GM10847 (cell line): ENCODE measurements around the gene LPP.

Experiments
- POLR2A ChIP-seq: IDR thresholded peaks from 2 replicates; pipeline ENCODE4 v1.6.1; 2011; ENCODE audit not compliant: insufficient read length; ENCODE audit errors: extremely low read depth

The LPP gene

DNA sequence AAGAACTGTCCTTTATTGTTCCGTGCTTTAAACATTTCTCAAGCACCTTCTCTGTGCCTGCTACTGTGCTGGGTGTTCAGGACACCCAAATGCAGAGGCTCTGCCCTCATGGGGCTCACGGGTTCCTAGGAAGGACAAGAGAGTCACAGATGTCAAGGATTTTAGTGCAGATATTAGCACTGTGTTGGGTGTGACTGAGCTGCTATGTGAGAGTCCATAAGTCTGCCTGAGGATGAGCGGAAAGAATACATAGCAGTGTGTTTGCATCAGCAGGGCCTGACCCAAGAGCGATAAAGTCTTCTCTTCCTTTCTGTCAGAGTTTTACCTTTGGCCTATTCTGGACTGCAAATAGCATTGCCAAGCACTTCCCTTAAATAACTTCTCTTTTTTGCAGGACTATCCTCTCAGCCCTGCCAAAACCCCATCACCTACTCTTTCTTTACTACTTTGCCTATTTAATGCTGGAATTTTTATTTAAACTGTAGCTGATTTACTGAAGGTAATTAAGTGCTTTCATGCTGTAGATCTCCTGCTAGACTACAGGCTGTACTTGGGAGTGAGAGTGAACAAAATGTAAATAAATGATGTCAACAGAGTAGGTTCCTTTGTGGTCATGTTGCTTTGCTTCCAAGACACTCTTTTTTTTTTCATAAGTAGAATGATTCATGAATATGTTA is 558.4 kb downstream of the LPP start:
- TF ChIP-seq POLR2A: no peak

DNA sequence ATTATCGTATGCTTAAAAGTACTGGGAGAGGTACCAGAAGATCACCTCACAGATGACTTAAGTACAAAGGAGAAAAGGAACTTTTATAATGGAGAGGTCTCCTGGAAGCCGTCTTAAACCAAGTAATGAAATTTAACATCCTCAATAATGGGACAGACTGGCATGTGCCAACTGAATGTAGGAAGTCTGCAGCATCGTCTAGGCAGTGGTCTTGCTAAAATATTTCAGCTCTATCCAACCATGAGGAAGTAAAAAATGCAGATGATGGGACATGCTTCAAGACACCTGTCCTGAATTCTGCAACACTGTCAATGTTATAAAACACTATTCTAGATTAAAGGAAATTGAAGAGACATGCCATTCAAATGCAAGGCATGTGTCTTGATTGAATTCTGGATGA is 559.0 kb downstream of the LPP start:
- TF ChIP-seq POLR2A: no peak

DNA sequence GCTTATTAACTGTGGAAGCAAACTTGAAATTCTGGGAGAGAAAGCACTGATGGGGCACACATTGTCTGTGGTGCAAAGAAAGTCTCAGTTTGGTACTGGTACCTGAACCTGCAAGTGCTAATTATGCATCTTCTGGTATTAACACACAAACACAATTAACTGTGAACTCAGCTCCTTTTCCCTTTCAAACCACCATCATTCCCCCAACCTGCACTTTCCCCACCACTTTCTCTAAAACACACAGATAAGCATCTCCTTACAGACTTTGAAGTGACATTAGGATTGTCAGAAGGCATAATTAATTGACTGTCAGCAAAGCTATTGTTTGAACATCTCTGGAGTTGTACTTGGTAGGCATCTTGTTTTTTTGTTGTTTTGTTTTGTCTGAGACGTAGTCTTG is 565.6 kb downstream of the LPP start:
- TF ChIP-seq POLR2A: no peak

DNA sequence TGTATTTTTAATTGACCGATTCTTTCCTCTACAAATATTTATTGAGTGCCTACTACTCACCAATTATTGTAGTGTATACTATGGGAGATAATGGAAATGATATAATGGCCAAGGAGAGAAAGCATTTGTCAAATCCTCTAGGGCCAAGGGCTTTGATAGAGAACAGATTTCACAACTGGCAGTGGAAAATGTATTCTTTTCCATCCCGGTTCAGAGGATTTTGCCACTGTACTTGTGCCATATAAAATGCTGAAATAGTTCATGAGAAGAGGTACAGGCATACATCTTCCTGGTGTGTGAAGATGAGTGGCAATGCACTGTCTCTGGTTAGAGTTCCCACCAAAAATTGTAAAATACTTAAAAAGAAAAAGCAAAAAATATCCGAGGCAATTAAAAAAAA is 566.3 kb downstream of the LPP start:
- no peak for TF ChIP-seq POLR2A

DNA sequence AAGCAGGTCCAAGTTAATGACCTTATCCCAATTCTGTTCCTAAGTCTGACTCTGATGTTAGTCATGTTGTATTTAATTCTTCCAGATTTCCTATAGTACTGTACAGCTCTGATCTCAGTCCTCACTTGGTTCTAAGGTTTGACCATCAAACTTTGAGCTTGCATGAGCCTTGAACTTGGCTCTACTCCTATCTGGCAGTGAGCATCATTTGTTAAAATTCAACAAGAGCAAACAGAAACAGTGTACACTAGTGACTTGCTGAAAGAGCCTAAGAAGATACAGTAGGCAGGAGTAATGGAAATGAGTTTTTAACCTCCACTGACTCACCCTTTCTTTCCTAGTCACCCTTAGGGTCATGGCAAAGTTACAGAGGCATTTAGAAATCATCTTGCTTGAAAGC is 566.7 kb downstream of the LPP start:
- no peak for TF ChIP-seq POLR2A

DNA sequence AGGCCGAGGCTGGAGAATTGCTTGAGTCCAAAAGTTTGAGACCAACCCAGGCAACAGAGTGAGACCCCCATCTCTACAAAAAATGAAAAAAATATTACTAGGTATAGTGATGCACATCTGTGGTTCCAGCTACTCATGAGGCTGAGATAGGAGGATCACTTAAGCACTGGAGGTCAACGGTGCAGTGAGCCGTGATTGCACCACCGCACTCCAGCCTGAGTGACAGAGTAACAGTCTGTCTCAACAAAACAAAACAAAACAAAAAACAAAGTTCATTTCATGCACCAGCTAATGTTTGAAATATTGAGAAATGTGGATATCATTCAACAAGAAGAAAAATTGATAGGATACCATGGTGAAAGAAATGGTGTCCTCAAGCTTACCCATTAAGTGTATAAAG is 567.4 kb downstream of the LPP start:
- no peak for TF ChIP-seq POLR2A

DNA sequence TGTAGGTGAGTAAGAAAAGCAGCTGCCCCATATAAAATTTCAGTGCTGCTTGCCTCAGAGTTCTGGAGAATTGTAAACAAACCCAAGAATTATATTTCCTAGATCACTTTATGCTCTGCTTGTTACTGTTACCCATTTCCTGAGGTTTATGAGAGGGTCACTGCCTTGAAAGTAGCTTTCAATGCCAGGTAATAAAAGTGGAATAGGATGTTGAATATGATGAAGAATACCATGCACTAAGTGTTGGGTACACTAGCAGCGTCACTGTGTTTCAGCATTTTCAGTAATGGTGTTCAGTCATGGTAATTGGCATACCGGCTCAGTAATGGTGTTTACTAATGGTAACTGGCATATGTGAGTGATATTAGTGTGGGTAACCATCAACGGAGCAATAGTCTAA is 568.0 kb downstream of the LPP start:
- no peak for TF ChIP-seq POLR2A

DNA sequence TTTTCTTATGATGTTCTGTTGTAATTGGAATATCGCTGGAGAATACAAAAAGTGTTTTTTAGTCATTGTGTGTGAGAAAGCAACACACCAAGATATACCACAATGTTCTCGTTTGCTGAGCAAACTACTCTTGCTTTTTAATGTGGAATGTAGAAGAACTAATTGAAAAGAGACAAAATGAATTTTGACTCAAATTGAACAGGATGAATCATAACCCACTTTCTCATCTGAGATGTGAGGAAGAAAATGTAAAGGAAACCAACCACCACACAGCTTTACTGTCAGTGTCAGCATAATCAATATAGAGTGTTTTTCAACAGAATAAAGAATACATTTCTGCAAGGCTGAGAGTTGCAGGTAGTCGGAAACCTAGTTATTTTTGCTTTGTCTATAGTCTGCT is 569.0 kb downstream of the LPP start:
- TF ChIP-seq POLR2A: no peak

DNA sequence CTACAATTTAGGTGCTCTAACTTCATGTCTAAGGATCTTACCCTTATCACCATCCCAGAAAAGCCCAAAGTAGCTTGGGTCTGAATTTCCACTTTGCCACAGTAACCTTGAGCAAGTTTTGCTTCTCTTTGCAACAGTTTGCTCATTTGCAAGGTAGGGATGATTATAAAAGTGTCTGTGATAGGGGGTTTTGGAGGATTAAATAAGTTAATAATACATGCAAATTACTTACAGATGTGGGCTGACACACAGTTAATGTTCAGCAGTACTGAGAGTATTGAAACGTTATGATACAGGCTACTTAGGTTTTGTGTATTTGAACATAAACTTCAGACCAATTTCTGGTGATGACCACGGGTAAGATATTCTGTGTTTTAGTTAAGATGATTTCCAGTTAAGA is 573.1 kb downstream of the LPP start:
- TF ChIP-seq POLR2A: no peak

DNA sequence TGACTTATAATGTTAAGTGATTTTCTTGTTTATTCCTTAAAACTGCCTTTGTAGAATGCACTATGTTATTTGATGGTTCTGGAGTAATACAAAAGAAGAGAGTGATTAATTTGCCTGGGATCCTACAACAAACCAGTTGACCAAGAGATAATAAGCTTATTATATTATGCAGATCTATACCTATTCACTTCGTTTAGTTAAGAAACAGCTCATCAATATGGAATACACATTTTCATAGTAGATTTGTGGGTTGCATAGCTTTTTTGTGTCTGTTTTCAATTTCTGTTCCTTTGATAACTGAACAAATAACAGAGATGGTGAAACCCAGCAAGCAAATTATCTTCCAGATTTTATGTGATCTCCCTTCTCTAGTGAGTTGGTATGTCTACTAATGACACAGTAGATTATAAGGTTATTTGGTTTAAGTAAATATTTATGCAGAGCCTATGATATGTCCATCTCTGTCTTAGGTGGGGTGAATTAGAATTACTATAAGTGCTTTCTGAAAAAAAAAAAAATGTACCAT is 574.5 kb downstream of the LPP start:
- no peak for TF ChIP-seq POLR2A

DNA sequence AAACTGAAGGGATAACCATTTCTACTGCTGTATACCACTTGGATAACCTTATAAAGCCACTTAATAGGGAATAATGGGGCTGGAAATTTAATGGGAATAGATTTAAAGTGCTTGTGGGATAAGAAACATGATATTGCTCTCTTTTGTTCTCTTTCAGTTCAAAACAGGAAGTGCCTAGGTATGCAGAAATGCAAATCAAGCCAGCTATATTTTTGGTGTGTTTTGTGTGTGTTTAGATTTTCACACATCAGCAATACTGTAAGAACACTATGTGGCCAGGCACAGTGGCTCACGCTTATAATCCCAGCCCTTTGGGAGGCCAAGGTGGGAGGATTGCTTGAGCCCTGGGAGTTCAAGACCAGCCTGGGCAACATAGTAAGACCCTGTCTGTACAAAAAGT is 575.5 kb downstream of the LPP start:
- TF ChIP-seq POLR2A: no peak

DNA sequence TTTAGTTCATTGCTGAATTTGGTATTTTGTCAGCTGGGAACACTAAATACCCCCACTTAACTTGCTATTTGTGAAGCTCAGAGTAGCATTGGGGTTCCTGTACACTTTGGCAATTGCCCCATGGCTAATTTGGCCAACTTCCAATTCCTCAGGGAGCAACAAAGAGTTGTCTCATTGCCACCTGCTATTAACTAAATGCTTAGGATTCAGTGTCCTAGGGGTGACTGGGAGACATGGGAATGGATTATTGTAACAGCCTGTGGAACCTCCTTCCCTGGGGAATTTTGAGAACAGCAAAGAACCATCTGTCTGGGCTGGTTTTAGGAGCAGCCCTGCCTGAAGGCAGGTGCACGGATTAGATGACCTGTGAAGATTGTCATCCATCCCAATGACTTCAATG is 580.4 kb downstream of the LPP start:
- TF ChIP-seq POLR2A: no peak

DNA sequence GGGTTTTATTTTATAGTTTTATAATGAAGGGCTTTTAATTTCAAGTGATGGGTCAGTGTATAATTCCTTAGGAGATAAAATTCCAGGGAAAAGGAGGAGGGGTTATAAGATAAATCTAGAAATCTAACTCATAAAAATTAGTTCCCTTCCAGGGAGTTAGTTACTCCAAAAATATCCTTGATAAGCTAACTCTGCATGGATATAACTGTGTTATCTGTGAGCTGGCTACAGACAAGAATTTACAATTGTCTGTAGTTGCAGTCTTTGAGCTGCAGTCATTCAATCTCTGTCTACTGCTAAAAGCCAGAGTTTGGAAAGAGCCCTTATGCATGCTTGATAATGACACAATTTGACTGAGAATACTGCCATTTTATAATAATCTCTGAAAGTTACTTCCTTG is 585.6 kb downstream of the LPP start:
- TF ChIP-seq POLR2A: no peak

DNA sequence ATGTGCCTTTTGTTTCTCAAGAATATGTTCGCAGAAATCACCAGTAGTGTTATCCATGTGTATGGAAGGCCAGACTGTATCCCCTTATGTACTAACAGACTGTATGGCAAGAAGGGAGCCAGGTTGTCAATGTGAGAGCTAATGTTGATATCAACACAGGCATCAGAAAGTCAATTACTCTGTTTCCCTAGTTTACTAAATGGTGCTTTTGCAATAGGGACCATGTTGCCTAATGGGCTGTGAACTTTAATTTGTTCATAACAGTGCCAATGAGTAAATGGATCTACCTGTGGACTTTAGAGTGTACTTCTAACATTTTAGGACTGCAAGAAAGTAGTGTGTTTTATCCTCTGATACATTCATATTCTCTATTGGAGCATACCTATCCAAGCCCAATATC is 586.1 kb downstream of the LPP start:
- no peak for TF ChIP-seq POLR2A

DNA sequence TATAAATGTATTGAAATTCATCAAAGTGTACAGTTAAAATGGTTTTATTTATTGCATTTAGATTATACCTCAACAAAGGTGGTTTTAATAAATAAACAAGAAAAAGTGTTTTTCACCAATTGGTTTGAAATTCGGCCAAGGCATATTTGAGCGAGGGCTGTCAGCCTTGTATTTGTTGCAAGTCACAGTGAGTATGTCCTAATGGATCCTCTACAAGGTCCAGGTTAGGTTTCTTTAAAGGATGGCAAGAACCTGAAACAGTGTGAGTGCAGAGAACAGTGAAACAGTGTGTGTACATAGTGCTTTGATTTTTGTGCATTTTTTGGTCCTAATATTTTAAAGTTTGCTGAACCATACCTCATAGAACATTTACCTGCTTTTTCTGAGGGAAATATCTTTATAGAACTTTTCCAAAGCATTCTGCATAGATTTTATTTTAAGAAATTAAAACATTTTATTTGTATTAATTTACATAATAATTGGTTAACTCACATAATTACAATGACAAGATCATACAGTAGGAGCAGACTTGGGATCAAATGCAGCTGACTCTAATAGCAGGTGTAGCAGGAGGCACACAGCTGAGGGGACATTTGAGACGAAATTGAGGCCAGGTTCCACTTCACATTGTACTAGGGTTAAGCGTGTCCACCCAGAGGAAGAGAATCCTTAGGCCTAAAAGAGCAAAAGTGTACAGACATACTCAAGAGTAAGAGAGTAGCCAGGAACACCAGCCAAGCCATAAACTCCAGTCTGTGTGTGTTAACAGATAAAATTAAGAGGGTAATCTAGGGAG is 589.0 kb downstream of the LPP start:
- TF ChIP-seq POLR2A: no peak

DNA sequence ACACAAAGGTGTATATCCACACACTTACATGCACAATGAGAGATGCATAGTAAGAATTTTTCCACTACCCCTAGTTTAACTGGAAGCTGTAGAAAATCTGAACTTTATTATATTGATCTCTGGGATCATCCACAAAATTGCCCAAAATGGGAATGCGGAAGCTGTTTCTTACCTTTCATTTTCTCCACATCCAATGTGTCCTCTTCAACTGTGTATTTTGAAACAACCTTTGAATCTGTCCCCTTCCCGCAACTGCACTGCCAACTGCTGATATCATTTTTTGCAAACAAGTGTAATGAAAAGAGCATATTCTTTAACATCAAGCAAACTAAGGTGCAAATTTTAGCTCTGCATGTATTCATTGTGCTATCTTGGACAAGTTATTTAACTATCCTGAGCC is 590.2 kb downstream of the LPP start:
- no peak for TF ChIP-seq POLR2A

DNA sequence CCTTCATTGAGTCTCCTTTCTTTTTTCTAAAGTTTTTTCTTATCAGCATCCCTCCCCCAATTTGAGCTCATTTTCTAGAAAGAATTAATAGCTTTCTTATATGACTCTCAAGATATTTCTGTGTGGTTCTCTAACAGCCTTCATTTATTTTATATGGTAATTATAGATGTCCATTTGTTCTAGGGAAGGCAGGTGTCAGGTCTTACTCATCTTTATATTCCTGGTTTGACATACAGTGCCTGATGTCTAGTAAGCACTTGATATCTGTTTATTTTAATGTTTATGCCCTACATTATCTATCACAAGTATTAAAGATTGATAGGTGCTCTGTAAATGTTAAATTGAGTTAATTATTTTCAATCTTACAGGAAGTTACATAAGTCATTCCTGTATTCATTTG is 591.1 kb downstream of the LPP start:
- no peak for TF ChIP-seq POLR2A

DNA sequence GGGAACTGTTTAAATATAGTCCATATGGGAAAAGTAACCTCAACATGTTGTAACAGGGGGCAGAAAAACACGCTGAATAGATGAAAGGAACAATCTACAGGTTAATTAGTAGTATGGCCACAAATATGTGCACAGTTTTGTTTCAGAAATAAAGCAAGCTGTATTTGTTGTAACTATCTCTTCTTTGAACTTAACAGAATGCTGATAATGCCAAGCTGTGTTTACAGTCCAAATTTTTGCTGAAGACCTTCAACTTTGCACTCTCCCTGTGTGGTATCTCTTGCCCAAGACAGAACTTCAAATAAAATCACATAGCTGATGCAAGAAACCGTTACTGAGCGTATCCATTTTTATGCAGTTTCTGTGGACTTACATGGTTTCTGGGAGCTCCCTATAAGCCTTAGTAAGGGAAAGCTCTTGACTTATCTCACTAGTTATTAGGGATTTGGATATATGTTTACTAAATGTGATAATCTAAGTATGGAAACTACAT is 592.4 kb downstream of the LPP start:
- TF ChIP-seq POLR2A: no peak
